Prostate gland (tissue), 2 donors: ENCODE measurements around the gene ALOXE3.

Source experiments
- POLR2A ChIP-seq: fragments of 450-650 bp; IDR thresholded peaks from one replicate; pipeline ENCODE4 v1.6.1; 2016; ENCODE audit warnings: antibody characterized with exemption, mild to moderate bottlenecking
- TF ChIP-seq, protein P1 (sequence below), 4 experiments: fragments of 200-600 bp in 2 of 4; fragments of 450-650 bp in 2 of 4; sonication (generic) in 2 of 4; IDR thresholded peaks; 1 replicate in 3 of 4; 2 replicates in 1 of 4; pipeline ENCODE4 v1.5.1; 2016 to 2019; ENCODE audit warnings: antibody characterized with exemption in 4 of 4, mild to moderate bottlenecking in 2 of 4, moderate library complexity in 2 of 4

DNA sequence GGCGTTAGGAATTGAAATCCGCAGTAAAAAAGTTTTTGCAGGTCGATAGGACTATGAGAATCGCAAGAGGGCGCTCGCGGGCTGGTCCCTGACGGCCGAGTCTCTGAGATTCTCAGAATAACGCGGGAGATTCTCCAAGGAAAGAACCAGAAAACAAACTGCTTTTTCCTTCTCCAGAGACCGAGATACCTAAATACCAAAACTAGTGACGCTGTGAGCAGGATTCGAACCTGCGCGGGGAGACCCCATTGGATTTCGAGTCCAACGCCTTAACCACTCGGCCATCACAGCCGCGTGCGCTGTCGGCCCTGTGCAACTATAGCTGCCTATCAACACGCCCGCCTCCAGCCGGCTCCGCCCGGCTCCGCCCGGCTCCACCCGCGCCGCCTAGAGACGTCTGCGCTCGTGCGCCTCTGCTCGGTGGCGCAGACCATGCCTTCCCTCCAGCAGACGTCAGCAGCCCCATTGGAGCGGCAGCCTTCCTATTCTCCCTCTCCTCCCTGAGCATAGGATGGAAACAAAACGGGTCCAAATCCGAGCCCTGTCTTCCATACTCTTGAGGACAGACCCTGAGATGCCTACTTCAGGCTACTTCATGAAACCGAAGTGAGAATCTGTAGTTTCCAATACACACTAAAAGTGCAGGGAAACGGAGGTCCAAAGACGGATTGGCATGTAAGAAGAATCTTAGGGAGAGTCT, 20.5 kb upstream of the ALOXE3 start:
- TF ChIP-seq, protein P1, sequence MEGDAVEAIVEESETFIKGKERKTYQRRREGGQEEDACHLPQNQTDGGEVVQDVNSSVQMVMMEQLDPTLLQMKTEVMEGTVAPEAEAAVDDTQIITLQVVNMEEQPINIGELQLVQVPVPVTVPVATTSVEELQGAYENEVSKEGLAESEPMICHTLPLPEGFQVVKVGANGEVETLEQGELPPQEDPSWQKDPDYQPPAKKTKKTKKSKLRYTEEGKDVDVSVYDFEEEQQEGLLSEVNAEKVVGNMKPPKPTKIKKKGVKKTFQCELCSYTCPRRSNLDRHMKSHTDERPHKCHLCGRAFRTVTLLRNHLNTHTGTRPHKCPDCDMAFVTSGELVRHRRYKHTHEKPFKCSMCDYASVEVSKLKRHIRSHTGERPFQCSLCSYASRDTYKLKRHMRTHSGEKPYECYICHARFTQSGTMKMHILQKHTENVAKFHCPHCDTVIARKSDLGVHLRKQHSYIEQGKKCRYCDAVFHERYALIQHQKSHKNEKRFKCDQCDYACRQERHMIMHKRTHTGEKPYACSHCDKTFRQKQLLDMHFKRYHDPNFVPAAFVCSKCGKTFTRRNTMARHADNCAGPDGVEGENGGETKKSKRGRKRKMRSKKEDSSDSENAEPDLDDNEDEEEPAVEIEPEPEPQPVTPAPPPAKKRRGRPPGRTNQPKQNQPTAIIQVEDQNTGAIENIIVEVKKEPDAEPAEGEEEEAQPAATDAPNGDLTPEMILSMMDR (IDR thresholded peaks at IDR 0.05), result peak; percentile 61 to 96 (median 92)
- TF ChIP-seq POLR2A, result peak; percentile 69
